IMR-90 (cell line): Measurements from ENCODE around the gene CXADR. TPM values are rescaled to one million over a fixed set of nuclear protein-coding genes. Genes with fewer than 3 reads are reported as not detected.

ENCODE experiments used
- ATAC-seq: fragments of 200-7000 bp; cut with Tn5 transposase; 2 replicates; pipeline ENCODE4 v1.9.1; 2020; ENCODE audit warnings: low read depth, mild to moderate bottlenecking, moderate library complexity
- BruUV-seq: library from RNA; stranded (reverse); fragments of 400-500 nt; replicated peaks from 2 replicates; lab custom pipeline; 2021; lab: Mats Ljungman, UMichigan
- CTCF ChIA-PET: fragments of 300-600 bp; formaldehyde crosslinking; extraction: SDS; loops from one replicate; lab custom pipeline; 2021; ENCODE audit warnings: antibody characterized with exemption; lab: Yijun Ruan, JAX
- POLR2A ChIA-PET: fragments of 300-600 bp; sonication (Branson Sonifier 250); formaldehyde crosslinking; loops from one replicate; lab custom pipeline; 2022; ENCODE audit warnings: antibody characterized with exemption; ENCODE audit not compliant: unreplicated experiment; lab: Charles Lee
- DNase-seq: peaks from one replicate; pipeline ENCODE4 v3.0.0; 2013
- H2AFZ ChIP-seq: replicated peaks from 2 replicates; pipeline ENCODE3; 2013; ENCODE audit warnings: low read length, mild to moderate bottlenecking; ENCODE audit not compliant: poor library complexity
- H2AK5ac ChIP-seq: 2 replicates; pipeline ENCODE4 v1.6.1; 2013; ENCODE audit warnings: low read depth, low read length, inconsistent platforms
- H2AK9ac ChIP-seq: replicated peaks from 2 replicates; pipeline ENCODE3; 2013; ENCODE audit warnings: mild to moderate bottlenecking, low read depth, low read length, moderate library complexity; ENCODE audit not compliant: poor library complexity
- H2BK120ac ChIP-seq: 2 replicates; pipeline ENCODE4 v1.6.1; 2013; ENCODE audit warnings: low read depth, low read length, inconsistent platforms
- H2BK15ac ChIP-seq: 3 replicates; pipeline ENCODE4 v1.6.1; 2013; ENCODE audit warnings: low read depth, low read length, inconsistent platforms
- H2BK20ac ChIP-seq: 2 replicates; pipeline ENCODE4 v1.6.1; 2013; ENCODE audit warnings: low read depth, mild to moderate bottlenecking, inconsistent platforms, low read length, moderate library complexity
- H2BK5ac ChIP-seq: 2 replicates; pipeline ENCODE4 v1.6.1; 2013; ENCODE audit warnings: mild to moderate bottlenecking, low read depth, low read length, inconsistent platforms; ENCODE audit not compliant: poor library complexity, severe bottlenecking
- H3K14ac ChIP-seq: replicated peaks from 2 replicates; pipeline ENCODE4 v1.6.1; 2013; ENCODE audit warnings: low read depth, low read length, inconsistent platforms
- H3K18ac ChIP-seq: 2 replicates; pipeline ENCODE4 v1.6.1; 2013; ENCODE audit warnings: low read depth, low read length, control low read depth
- H3K23ac ChIP-seq: 2 replicates; pipeline ENCODE4 v1.6.1; 2013; ENCODE audit warnings: low read depth, low read length, inconsistent platforms
- H3K27ac ChIP-seq: 2 replicates; pipeline ENCODE4 v1.5.1; 2013; ENCODE audit warnings: mild to moderate bottlenecking, control low read depth, low read length; ENCODE audit not compliant: insufficient read depth
- H3K27me3 ChIP-seq: 2 replicates; pipeline ENCODE4 v1.6.1; 2013; ENCODE audit warnings: low read length; ENCODE audit not compliant: control insufficient read depth, insufficient read depth
- H3K36me3 ChIP-seq: 2 replicates; pipeline ENCODE4 v1.6.1; 2013; ENCODE audit warnings: low read length, mixed read lengths; ENCODE audit not compliant: control insufficient read depth, insufficient read depth
- H3K4ac ChIP-seq: 2 replicates; pipeline ENCODE4 v1.6.1; 2013; ENCODE audit warnings: low read depth, low read length, inconsistent platforms
- H3K4me1 ChIP-seq: 2 replicates; pipeline ENCODE4 v1.6.1; 2013; ENCODE audit warnings: low read length, mixed read lengths; ENCODE audit not compliant: control insufficient read depth, insufficient read depth
- H3K4me2 ChIP-seq: 2 replicates; pipeline ENCODE4 v1.6.1; 2013; ENCODE audit warnings: low read depth, mild to moderate bottlenecking, control low read depth, low read length, moderate library complexity
- H3K4me3 ChIP-seq: 2 replicates; pipeline ENCODE4 v1.5.1; 2013; ENCODE audit warnings: low read depth, mild to moderate bottlenecking, control low read depth, low read length, moderate library complexity; ENCODE audit not compliant: insufficient read depth
- H3K56ac ChIP-seq: 2 replicates; pipeline ENCODE4 v1.6.1; 2013; ENCODE audit warnings: low read length, inconsistent platforms; ENCODE audit not compliant: insufficient read depth; ENCODE audit errors: extremely low read depth
- H3K79me1 ChIP-seq, 2 experiments: 2 replicates each; pipeline ENCODE4 v1.6.1; 2013; ENCODE audit warnings: low read length in 2 of 2, inconsistent platforms in 1 of 2, low read depth in 1 of 2
- H3K9ac ChIP-seq: 2 replicates; pipeline ENCODE4 v1.6.1; 2013; ENCODE audit warnings: low read depth, low read length, control low read depth
- H3K9me1 ChIP-seq: 2 replicates; pipeline ENCODE4 v1.6.1; 2013; ENCODE audit warnings: low read length, inconsistent platforms; ENCODE audit not compliant: insufficient read depth
- H3K9me3 ChIP-seq: 2 replicates; pipeline ENCODE4 v1.6.1; 2013; ENCODE audit warnings: low read length; ENCODE audit not compliant: control insufficient read depth, insufficient read depth
- H4K20me1 ChIP-seq: 2 replicates; pipeline ENCODE4 v1.6.1; 2013; ENCODE audit warnings: low read length, inconsistent platforms; ENCODE audit not compliant: insufficient read depth
- H4K5ac ChIP-seq: 2 replicates; pipeline ENCODE4 v1.6.1; 2013; ENCODE audit warnings: mild to moderate bottlenecking, low read depth, low read length, control low read depth
- H4K8ac ChIP-seq, 2 experiments: 2 replicates each; pipeline ENCODE4 v1.6.1; 2013; ENCODE audit warnings: low read depth in 2 of 2, low read length in 2 of 2, control low read depth in 1 of 2, inconsistent platforms in 1 of 2
- H4K91ac ChIP-seq: 2 replicates; pipeline ENCODE4 v1.6.1; 2013; ENCODE audit warnings: low read depth, low read length, inconsistent platforms; ENCODE audit not compliant: insufficient read depth
- BHLHE40 ChIP-seq: fragments of 150-350 bp; IDR thresholded peaks from 2 replicates; pipeline ENCODE4 v1.6.1; 2016; ENCODE audit warnings: mild to moderate bottlenecking, low read depth, low read length
- CEBPB ChIP-seq: IDR thresholded peaks from 2 replicates; pipeline ENCODE4 v1.6.1; 2012; ENCODE audit warnings: low read depth, low read length, improper control_type of control experiment
- MAZ ChIP-seq: IDR thresholded peaks from 2 replicates; pipeline ENCODE4 v1.6.1; 2012; ENCODE audit warnings: low read depth, mild to moderate bottlenecking, low read length, improper control_type of control experiment, moderate library complexity, borderline replicate concordance
- NFE2L2 ChIP-seq: fragments of 150-350 bp; IDR thresholded peaks from 2 replicates; pipeline ENCODE4 v1.6.1; 2016; ENCODE audit warnings: low read depth, mild to moderate bottlenecking, low read length
- RAD21 ChIP-seq: IDR thresholded peaks from 2 replicates; pipeline ENCODE4 v1.6.1; 2012; ENCODE audit warnings: low read length, improper control_type of control experiment
- WGBS, 2 experiments: methylation state at CpG; one replicate each; pipeline versions ENCODE4 v1.1.5 to v1.1.7; 2013; ENCODE audit warnings: missing lambda C conversion rate in 2 of 2; ENCODE audit not compliant: insufficient read length in 1 of 2; ENCODE audit errors: extremely low coverage in 2 of 2; 5-methylcytosine and 5-hydroxymethylcytosine counted together
- dilution Hi-C: fragments of 300-500 bp; cut with HindIII; formaldehyde crosslinking; loops from one replicate; pipeline ENCODE4 v1.14.3; 2018; ENCODE audit warnings: low sequenced_read_pairs; ENCODE audit not compliant: unreplicated experiment
- in situ Hi-C: fragments of 300-500 bp; cut with MboI; formaldehyde crosslinking; loops from 3 replicates; pipeline ENCODE4 v1.14.3; 2019; ENCODE audit warnings: low sequenced_read_pairs, inconsistent platforms, mixed read lengths
- intact Hi-C: fragments of 100-400 bp; cut with micrococcal nuclease; formaldehyde crosslinking; loops from 2 replicates; pipeline ENCODE4 v1.10.0; 2022
- polyA plus RNA-seq, 3 experiments: library from polyadenylated mRNA; depleted of rRNA; stranded (reverse); fragments of >200 nt; gene quantifications; 2 replicates each; pipeline ENCODE4 v1.2.3, GENCODE V29; 2012; ENCODE audit warnings: low replicate concordance in 1 of 3
- total RNA-seq: library from RNA; depleted of rRNA; stranded (reverse); fragments of >200 nt; gene quantifications from 2 replicates; pipeline ENCODE4 v1.2.3, GENCODE V29; 2012
- TF ChIP-seq, protein P1 (sequence below): fragments of 150-350 bp; IDR thresholded peaks from 2 replicates; pipeline ENCODE4 v1.6.1; 2017; ENCODE audit warnings: mild to moderate bottlenecking, antibody characterized with exemption, low read length, low read depth
- TF ChIP-seq, protein P2 (sequence below): fragments of 150-350 bp; IDR thresholded peaks from 2 replicates; pipeline ENCODE4 v1.6.1; 2016; ENCODE audit warnings: low read depth, mild to moderate bottlenecking, low read length, moderate library complexity, borderline replicate concordance

CXADR gene
- total and polyA plus RNA-seq, 2 of the 4 experiments (the other 2 are of a cell fraction) = 0.21 to 1.1 TPM

DNA sequence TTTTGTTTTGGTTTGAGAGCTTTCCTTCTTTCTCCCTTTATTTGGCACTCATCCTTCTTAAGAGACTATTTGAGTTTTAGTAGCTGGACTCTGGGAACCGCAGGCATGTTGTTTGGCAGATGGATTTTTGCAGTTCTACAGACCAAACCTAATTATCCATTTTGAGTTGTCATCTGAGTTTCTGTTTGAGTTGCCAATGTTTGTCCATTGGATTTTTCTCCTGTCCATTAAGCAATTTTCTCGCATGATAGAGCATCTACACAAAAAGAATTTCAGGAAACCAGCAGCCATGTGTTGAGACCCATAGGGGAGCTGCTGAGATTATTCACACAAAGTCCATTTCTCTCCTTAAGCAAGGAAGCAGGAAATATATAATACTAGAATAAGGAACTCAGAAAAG lies 17.2 kb upstream of the CXADR start:
- H2AK9ac ChIP-seq = no peak overlapping the region
- H4K8ac ChIP-seq = no peak overlapping the region
- H3K9me3 ChIP-seq = no peaks in the 10 kb centered on the region
- peaks cover 3% of the 10 kb centered on the region; the same call in 1 of the 2 replicates for H3K9me1 ChIP-seq
- H4K20me1 ChIP-seq = 0 out of 2 replicates have a peak, but pooled peaks cover 4% of the 10 kb centered on the region
- no peak overlapping the region for H3K4me2 ChIP-seq
- BruUV-seq = no TSS peak
- no peaks in the 10 kb centered on the region for H3K27me3 ChIP-seq
- CTCF ChIA-PET = no interaction called here
- DNase-seq (no peak), ATAC-seq (no peak)
- no peak overlapping the region for H3K14ac ChIP-seq
- TF ChIP-seq NFE2L2 (no peak), MAZ (no peak), CEBPB (no peak), RAD21 (no peak), BHLHE40 (no peak)
- TF ChIP-seq, protein P1, sequence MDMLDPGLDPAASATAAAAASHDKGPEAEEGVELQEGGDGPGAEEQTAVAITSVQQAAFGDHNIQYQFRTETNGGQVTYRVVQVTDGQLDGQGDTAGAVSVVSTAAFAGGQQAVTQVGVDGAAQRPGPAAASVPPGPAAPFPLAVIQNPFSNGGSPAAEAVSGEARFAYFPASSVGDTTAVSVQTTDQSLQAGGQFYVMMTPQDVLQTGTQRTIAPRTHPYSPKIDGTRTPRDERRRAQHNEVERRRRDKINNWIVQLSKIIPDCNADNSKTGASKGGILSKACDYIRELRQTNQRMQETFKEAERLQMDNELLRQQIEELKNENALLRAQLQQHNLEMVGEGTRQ = no peak
- TF ChIP-seq, protein P2, sequence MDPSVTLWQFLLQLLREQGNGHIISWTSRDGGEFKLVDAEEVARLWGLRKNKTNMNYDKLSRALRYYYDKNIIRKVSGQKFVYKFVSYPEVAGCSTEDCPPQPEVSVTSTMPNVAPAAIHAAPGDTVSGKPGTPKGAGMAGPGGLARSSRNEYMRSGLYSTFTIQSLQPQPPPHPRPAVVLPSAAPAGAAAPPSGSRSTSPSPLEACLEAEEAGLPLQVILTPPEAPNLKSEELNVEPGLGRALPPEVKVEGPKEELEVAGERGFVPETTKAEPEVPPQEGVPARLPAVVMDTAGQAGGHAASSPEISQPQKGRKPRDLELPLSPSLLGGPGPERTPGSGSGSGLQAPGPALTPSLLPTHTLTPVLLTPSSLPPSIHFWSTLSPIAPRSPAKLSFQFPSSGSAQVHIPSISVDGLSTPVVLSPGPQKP = no peak
- H3K4ac ChIP-seq = no peak overlapping the region
- H3K4me3 ChIP-seq = no peak overlapping the region
- no CpG with 5 or more reads among the region's 2 CpGs for WGBS, 2 experiments
- H2BK5ac ChIP-seq = no peak overlapping the region
- no peak overlapping the region for H3K56ac ChIP-seq
- H2AFZ ChIP-seq = no peak overlapping the region
- no peak overlapping the region for H3K23ac ChIP-seq
- H3K4me1 ChIP-seq = peaks cover 10% of the 10 kb centered on the region
- no peak overlapping the region for H2BK20ac ChIP-seq
- no peak overlapping the region for H4K91ac ChIP-seq
- H2AK5ac ChIP-seq = no peak overlapping the region
- intact Hi-C loops = loop anchor here (10.0 kb wide), 1 partner anchor 349 kb away; no protein-coding TSS in a partner anchor
- in situ Hi-C loops = no loop called here
- no peak overlapping the region for H4K5ac ChIP-seq
- no peaks in the 10 kb centered on the region for H3K36me3 ChIP-seq
- H3K27ac ChIP-seq = no peak overlapping the region
- dilution Hi-C loops = no loop called here
- no peaks in the 10 kb centered on the region for H3K79me1 ChIP-seq
- H2BK120ac ChIP-seq = no peak overlapping the region
- no peak overlapping the region for H3K9ac ChIP-seq
- no peak overlapping the region for H3K18ac ChIP-seq
- POLR2A ChIA-PET = no interaction called here
- no peak overlapping the region for H2BK15ac ChIP-seq
